GM11168 (cell line): ENCODE data around the gene TATDN2.
"Not testable (repeated sequence)": the region's sequence is repeated elsewhere in the genome, so short reads cannot be mapped to it uniquely, and the experiment has no call there.

Experiments
- in situ Hi-C: fragments of 300-500 bp; cut with MboI; formaldehyde crosslinking; loops from one replicate; pipeline ENCODE4 v1.12.0; 2022; ENCODE audit warnings: low sequenced_read_pairs; ENCODE audit not compliant: unreplicated experiment

Gene TATDN2

GRCh38 chr3:10265833-10266232 lies 17.6 kb downstream of the TATDN2 start:
- in situ Hi-C loops: no loop called here

GRCh38 chr3:10266936-10267335 lies 18.7 kb downstream of the TATDN2 start:
- in situ Hi-C loops: not testable (repeated sequence)

GRCh38 chr3:10268116-10268515 lies 19.9 kb downstream of the TATDN2 start:
- in situ Hi-C loops: no loop called here

- in situ Hi-C loops: no loop called here
These were observed 20.7 kb downstream of the TATDN2 start for GRCh38 chr3:10268930-10269329.

GRCh38 chr3:10269443-10269842 lies 21.2 kb downstream of the TATDN2 start:
- in situ Hi-C loops: no loop called here

- in situ Hi-C loops: not testable (repeated sequence)
These were observed 24.2 kb downstream of the TATDN2 start for GRCh38 chr3:10272476-10272875.

GRCh38 chr3:10272977-10273376 lies 24.7 kb downstream of the TATDN2 start:
- in situ Hi-C loops: no loop called here

GRCh38 chr3:10273702-10274305 lies 25.5 kb downstream of the TATDN2 start:
- in situ Hi-C loops: no loop called here

- in situ Hi-C loops: no loop called here
These were observed 26.3 kb downstream of the TATDN2 start for GRCh38 chr3:10274601-10275000.

GRCh38 chr3:10277115-10277625 lies 28.9 kb downstream of the TATDN2 start:
- in situ Hi-C loops: no loop called here

GRCh38 chr3:10278501-10278900 lies 30.2 kb downstream of the TATDN2 start:
- in situ Hi-C loops: no loop called here

GRCh38 chr3:10279384-10280176 lies 31.3 kb downstream of the TATDN2 start:
- in situ Hi-C loops: no loop called here

GRCh38 chr3:10280177-10280529 lies 31.9 kb downstream of the TATDN2 start:
- in situ Hi-C loops: no loop called here

- in situ Hi-C loops: no loop called here
These were observed 32.3 kb downstream of the TATDN2 start for GRCh38 chr3:10280571-10280970.

GRCh38 chr3:10281951-10282350 lies 33.7 kb downstream of the TATDN2 start:
- in situ Hi-C loops: no loop called here

GRCh38 chr3:10283638-10284037 lies 35.4 kb downstream of the TATDN2 start:
- in situ Hi-C loops: no loop called here

- in situ Hi-C loops: no loop called here
These were observed 36.2 kb downstream of the TATDN2 start for GRCh38 chr3:10284496-10284895.

GRCh38 chr3:10285272-10286132 lies 37.2 kb downstream of the TATDN2 start:
- in situ Hi-C loops: no loop called here

GRCh38 chr3:10286133-10286524 lies 37.9 kb downstream of the TATDN2 start:
- in situ Hi-C loops: no loop called here

GRCh38 chr3:10286596-10287295 lies 38.5 kb downstream of the TATDN2 start:
- in situ Hi-C loops: no loop called here
